Measurements from ENCODE around the gene FIGN. TPM values are rescaled to one million over a fixed set of nuclear protein-coding genes. Genes with fewer than 3 reads are reported as not detected.

Gene FIGN
- total and polyA plus RNA-seq, 2 of the 8 experiments (the other 6 are each of a cell fraction or from before 2014, with no cell fraction given), result 5.0 to 22.8 TPM

DNA sequence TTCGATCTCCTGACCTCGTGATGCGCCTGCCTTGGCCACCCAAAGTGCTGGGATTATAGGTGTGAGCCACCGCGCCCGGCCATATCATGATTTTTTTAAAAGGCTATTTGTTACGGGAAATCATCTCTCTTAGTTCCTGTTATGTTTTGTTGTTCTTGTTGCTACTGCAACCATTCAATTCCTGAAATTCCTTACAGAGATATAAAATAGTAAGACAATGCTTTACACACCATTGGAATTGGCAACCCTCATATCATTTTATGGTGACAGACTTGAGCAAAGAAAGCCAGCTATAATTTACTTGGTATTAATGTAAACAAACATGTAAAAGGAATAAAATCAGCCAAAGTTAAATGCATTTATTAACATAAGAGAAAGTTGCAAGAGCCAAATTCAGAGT lies 163.0 kb downstream of the FIGN start:
- H4K5ac ChIP-seq (ENCODE audit: insufficient read length, low read depth, low read length), result no peak overlapping the region
- no peak overlapping the region for H4K8ac ChIP-seq (ENCODE audit: extremely low read depth, insufficient read depth, low read length)
- no peaks in the 10 kb centered on the region; a peak in 1 of 7 replicates for H3K27me3 ChIP-seq (replicated peaks in 1 of 4; ENCODE audit: control insufficient read depth in 3 of 4, extremely low read depth in 1 of 4, insufficient read depth in 3 of 4, low read length in 3 of 4)
- no peak overlapping the region for H3K18ac ChIP-seq (ENCODE audit: extremely low read depth, low read length)
- WGBS, 2 experiments (ENCODE audit: extremely low coverage in 1 of 2, insufficient coverage in 1 of 2, insufficient read length in 1 of 2, insufficient replicate concordance in 2 of 2, low coverage in 1 of 2, low lambda C conversion rate in 2 of 2, missing lambda C conversion rate in 1 of 2), result 95% methylated on average over 7 of the region's 7 CpGs; no CpG with 5 or more reads in 1 of the 2 experiments
- H2BK20ac ChIP-seq (ENCODE audit: low read length), result no peak overlapping the region
- H3K9ac ChIP-seq (replicated peaks in 1 of 4; ENCODE audit: extremely low read depth in 1 of 4, low read depth in 3 of 4, low read length in 3 of 4), result no peak overlapping the region
- no peak overlapping the region for H2BK120ac ChIP-seq (replicated peaks; ENCODE audit: low read depth, low read length)
- no peak overlapping the region for H2BK15ac ChIP-seq (ENCODE audit: low read length)
- no peak overlapping the region for H3K56ac ChIP-seq (replicated peaks; ENCODE audit: insufficient read length, low read depth, low read length)
- no peak for DNase-seq (ENCODE audit: low read depth in 1 of 2, low spot score in 2 of 2)
- H3K79me1 ChIP-seq (ENCODE audit: low read depth, low read length), result no peaks in the 10 kb centered on the region
- H3K14ac ChIP-seq (ENCODE audit: insufficient read length), result no peak overlapping the region
- no peaks in the 10 kb centered on the region for H3K4me1 ChIP-seq (replicated peaks in 1 of 4; ENCODE audit: control insufficient read depth in 3 of 4, insufficient read depth in 4 of 4, low read length in 3 of 4)
- TF ChIP-seq NANOG (IDR thresholded peaks at IDR 0.05; ENCODE audit: insufficient read depth, low read depth, low read length, poor library complexity, severe bottlenecking) (no peak), TAF7 (optimal IDR thresholded peaks at IDR 0.05; ENCODE audit: borderline replicate concordance, low read depth, low read length) (no peak), RXRA (IDR thresholded peaks at IDR 0.05; ENCODE audit: insufficient read depth, low read depth, low read length) (no peak), EGR1 (IDR thresholded peaks at IDR 0.05; ENCODE audit: borderline replicate concordance, low read depth, low read length) (no peak), TCF12 (IDR thresholded peaks at IDR 0.05; ENCODE audit: low read depth, low read length) (no peak)
- TF ChIP-seq, protein P1, sequence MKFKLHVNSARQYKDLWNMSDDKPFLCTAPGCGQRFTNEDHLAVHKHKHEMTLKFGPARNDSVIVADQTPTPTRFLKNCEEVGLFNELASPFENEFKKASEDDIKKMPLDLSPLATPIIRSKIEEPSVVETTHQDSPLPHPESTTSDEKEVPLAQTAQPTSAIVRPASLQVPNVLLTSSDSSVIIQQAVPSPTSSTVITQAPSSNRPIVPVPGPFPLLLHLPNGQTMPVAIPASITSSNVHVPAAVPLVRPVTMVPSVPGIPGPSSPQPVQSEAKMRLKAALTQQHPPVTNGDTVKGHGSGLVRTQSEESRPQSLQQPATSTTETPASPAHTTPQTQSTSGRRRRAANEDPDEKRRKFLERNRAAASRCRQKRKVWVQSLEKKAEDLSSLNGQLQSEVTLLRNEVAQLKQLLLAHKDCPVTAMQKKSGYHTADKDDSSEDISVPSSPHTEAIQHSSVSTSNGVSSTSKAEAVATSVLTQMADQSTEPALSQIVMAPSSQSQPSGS (IDR thresholded peaks at IDR 0.05; ENCODE audit: low read length), result no peak
- TF ChIP-seq, protein P2, sequence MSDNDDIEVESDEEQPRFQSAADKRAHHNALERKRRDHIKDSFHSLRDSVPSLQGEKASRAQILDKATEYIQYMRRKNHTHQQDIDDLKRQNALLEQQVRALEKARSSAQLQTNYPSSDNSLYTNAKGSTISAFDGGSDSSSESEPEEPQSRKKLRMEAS (IDR thresholded peaks at IDR 0.05), result no peak
- no peak overlapping the region for H3K27ac ChIP-seq (ENCODE audit: low read depth, low read length)
- H3K4me2 ChIP-seq (ENCODE audit: insufficient read depth in 1 of 2, low read depth in 2 of 2, low read length in 2 of 2), result no peak overlapping the region
- CTCF ChIA-PET (ENCODE audit: partially characterized antibody), result interaction anchor here (1.8 kb wide), 1 partner anchor 13 kb away, joined by 5 read pairs; no protein-coding TSS in a partner anchor
- no peak overlapping the region for H2BK5ac ChIP-seq (ENCODE audit: low read depth, low read length)
- H4K20me1 ChIP-seq (replicated peaks in 1 of 2; ENCODE audit: control insufficient read depth in 1 of 2, insufficient read depth in 2 of 2, low read length in 2 of 2), result no peaks in the 10 kb centered on the region
- no peaks in the 10 kb centered on the region for H3K79me2 ChIP-seq (ENCODE audit: control insufficient read depth in 1 of 2, insufficient read depth in 2 of 2, low read length in 2 of 2)
- no peak overlapping the region for H2AFZ ChIP-seq (ENCODE audit: low read length)
- POLR2A ChIA-PET (ENCODE audit: partially characterized antibody), result no interaction called here
- H3K36me3 ChIP-seq (ENCODE audit: control insufficient read depth in 2 of 4, insufficient read depth in 4 of 4, low read length in 3 of 4), result no peaks in the 10 kb centered on the region
- H3K23me2 ChIP-seq (ENCODE audit: low read depth, low read length), result no peaks in the 10 kb centered on the region
- no peak overlapping the region for H2BK12ac ChIP-seq (ENCODE audit: low read depth, low read length)
- no peak for FAIRE-seq
- H2AK5ac ChIP-seq (ENCODE audit: low read depth, low read length), result no peak overlapping the region
- no peak overlapping the region for H3K23ac ChIP-seq (ENCODE audit: insufficient read length)
- no peak overlapping the region for H4K91ac ChIP-seq (replicated peaks; ENCODE audit: insufficient read length, low read length)
- H3K4ac ChIP-seq (replicated peaks; ENCODE audit: insufficient read length, low read depth, low read length), result no peak overlapping the region
- no peak overlapping the region for H3K4me3 ChIP-seq (ENCODE audit: extremely low read depth in 1 of 4, insufficient read depth in 2 of 4, low read depth in 3 of 4, low read length in 4 of 4)
- H3K9me3 ChIP-seq (ENCODE audit: insufficient read depth in 2 of 2, low read depth in 1 of 2, low read length in 1 of 2), result no peaks in the 10 kb centered on the region

Measured in H1 (cell line).